ENCODE measurements around the gene FMN2. TPM values are rescaled to one million over a fixed set of nuclear protein-coding genes. Genes with fewer than 3 reads are reported as not detected.

FMN2 gene
- total RNA-seq, 4 donors from 2014 or later: 0.54 to 5.1 (median 1.2) TPM

GRCh38 chr1:240516069-240516468 is 424.4 kb downstream of the FMN2 start:
- Histone ChIP-seq H3K27me3 (no peaks in the 10 kb centered on the region), H3K4me1 (no peaks in the 10 kb centered on the region), H3K9me3 (no peaks in the 10 kb centered on the region), H3K36me3 (no peaks in the 10 kb centered on the region), H3K4me3 (no peak overlapping the region), H3K27ac (no peak overlapping the region)
- no peak for DNase-seq
- no peak for TF ChIP-seq POLR2A (IDR thresholded peaks at IDR 0.05)
- no peak for TF ChIP-seq CTCF (IDR thresholded peaks at IDR 0.05)

GRCh38 chr1:240517891-240518290 is 426.2 kb downstream of the FMN2 start:
- TF ChIP-seq CTCF (IDR thresholded peaks at IDR 0.05): no peak
- no peak for TF ChIP-seq POLR2A (IDR thresholded peaks at IDR 0.05)
- no peak overlapping the region for H3K4me3 ChIP-seq
- no peaks in the 10 kb centered on the region for H3K4me1 ChIP-seq
- H3K27me3 ChIP-seq: no peaks in the 10 kb centered on the region
- no peak for DNase-seq
- no peaks in the 10 kb centered on the region for H3K36me3 ChIP-seq
- H3K27ac ChIP-seq: no peak overlapping the region
- no peaks in the 10 kb centered on the region for H3K9me3 ChIP-seq

- H3K4me3 ChIP-seq: no peak overlapping the region
- H3K36me3 ChIP-seq: no peaks in the 10 kb centered on the region
- no peaks in the 10 kb centered on the region for H3K4me1 ChIP-seq
- TF ChIP-seq POLR2A (IDR thresholded peaks at IDR 0.05) (no peak), CTCF (IDR thresholded peaks at IDR 0.05) (no peak)
- H3K9me3 ChIP-seq: no peaks in the 10 kb centered on the region
- no peak for DNase-seq
- no peak overlapping the region for H3K27ac ChIP-seq
- H3K27me3 ChIP-seq: no peaks in the 10 kb centered on the region
Observed at GRCh38 chr1:240522122-240522822, 430.6 kb downstream of the FMN2 start.

GRCh38 chr1:240524356-240525069 is 432.8 kb downstream of the FMN2 start:
- DNase-seq: no peak
- H3K27ac ChIP-seq: no peak overlapping the region
- no peaks in the 10 kb centered on the region for H3K4me1 ChIP-seq
- no peaks in the 10 kb centered on the region for H3K36me3 ChIP-seq
- H3K9me3 ChIP-seq: no peaks in the 10 kb centered on the region
- no peak overlapping the region for H3K4me3 ChIP-seq
- H3K27me3 ChIP-seq: no peaks in the 10 kb centered on the region
- TF ChIP-seq CTCF (IDR thresholded peaks at IDR 0.05) (no peak), POLR2A (IDR thresholded peaks at IDR 0.05) (no peak)

Small RNA genes within 50 kb of the gene (small RNA-seq; reads per million reads assigned to genes)
- gene RF00019: 0 reads per million in 2 donors

Data from Peyer's patch (tissue), 4 donors.